ENCODE data around the gene THEMIS. TPM values are rescaled to one million over a fixed set of nuclear protein-coding genes. Genes with fewer than 3 reads are reported as not detected.
"Not testable (repeated sequence)": the region's sequence is repeated elsewhere in the genome, so short reads cannot be mapped to it uniquely, and the experiment has no call there.

Gene THEMIS
- total and polyA plus RNA-seq, 12 donors: 0.07 to 2.6 (median 0.24) TPM; not detected in 1

DNA sequence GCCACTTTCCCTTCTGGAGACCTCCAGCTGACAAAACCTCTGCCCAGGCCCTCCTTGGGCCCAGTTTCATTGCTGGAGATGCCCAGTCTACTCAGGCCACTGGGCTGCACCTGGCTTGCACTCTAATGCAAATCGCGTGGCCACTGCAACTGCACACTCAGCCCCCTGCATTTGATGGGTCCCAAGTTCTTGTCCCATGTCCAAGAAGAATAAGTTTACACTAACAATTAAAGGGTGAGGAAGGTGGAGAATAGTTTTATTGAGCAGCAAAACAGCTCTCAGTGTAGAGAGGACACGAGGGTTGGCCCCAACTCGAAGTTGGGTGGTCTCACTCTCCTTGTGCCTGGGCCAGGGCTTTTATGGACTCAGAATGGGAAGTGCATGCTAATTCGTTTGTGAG, 31.9 kb upstream of the THEMIS start:
- WGBS, 4 donors: 83 to 85% (median 83%) methylated on average over 5 of the region's 5 CpGs
- intact Hi-C loops (cut with DNase I): no loop called here
- Histone ChIP-seq H3K9me3 (replicated peaks in 1 of 3) (no peaks in the 10 kb centered on the region), H3K4me1 (replicated peaks in 1 of 2) (no peaks in the 10 kb centered on the region), H3K27me3 (no peaks in the 10 kb centered on the region), H3K4me3 (no peak overlapping the region), H3K27ac (no peak overlapping the region), H3K36me3 (replicated peaks in 1 of 2) (no peaks in the 10 kb centered on the region)
- TF ChIP-seq POLR2A (IDR thresholded peaks at IDR 0.05): no peak
- no peak for TF ChIP-seq CTCF (IDR thresholded peaks at IDR 0.05)
- DNase-seq: no peak

GRCh38 chr6:127926441-127926840, 25.6 kb upstream of the THEMIS start:
- DNase-seq; H3K27ac ChIP-seq; H3K9me3 ChIP-seq (replicated peaks in 1 of 3); H3K4me3 ChIP-seq; H3K27me3 ChIP-seq; intact Hi-C loops (cut with DNase I); H3K4me1 ChIP-seq (replicated peaks in 1 of 2); H3K36me3 ChIP-seq (replicated peaks in 1 of 2): not testable (repeated sequence)
- WGBS, 4 donors: 86 to 92% (median 89%) methylated on average over 10 of the region's 10 CpGs

DNA sequence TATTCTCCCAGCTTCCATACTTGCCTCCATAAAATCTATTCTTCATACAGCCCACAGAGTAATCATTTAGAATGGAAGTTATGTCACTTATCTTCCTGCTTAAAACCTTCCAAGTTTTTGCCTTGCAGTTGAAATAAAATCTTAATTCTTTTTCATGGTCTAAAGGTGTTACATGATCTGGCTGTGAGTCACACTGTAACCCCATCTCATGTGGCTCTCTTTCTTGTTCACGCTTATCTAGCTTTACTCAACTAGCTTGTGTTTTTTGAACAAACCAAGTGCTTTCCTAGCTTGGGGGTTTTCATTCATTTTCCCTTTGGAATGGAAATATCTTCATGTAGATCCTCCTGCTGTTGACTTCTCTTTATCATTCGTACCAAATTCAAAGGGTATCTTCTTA, 23.6 kb upstream of the THEMIS start:
- Histone ChIP-seq H3K4me3 (no peak overlapping the region), H3K4me1 (replicated peaks in 1 of 2) (no peaks in the 10 kb centered on the region), H3K36me3 (replicated peaks in 1 of 2) (no peaks in the 10 kb centered on the region), H3K9me3 (replicated peaks in 1 of 3) (no peaks in the 10 kb centered on the region), H3K27ac (no peak overlapping the region), H3K27me3 (no peaks in the 10 kb centered on the region)
- intact Hi-C loops (cut with DNase I): no loop called here
- TF ChIP-seq CTCF (IDR thresholded peaks at IDR 0.05): no peak
- no peak for TF ChIP-seq POLR2A (IDR thresholded peaks at IDR 0.05)
- 78 to 82% (median 81%) methylated on average over 2 of the region's 2 CpGs for WGBS, 4 donors
- DNase-seq: no peak

DNA sequence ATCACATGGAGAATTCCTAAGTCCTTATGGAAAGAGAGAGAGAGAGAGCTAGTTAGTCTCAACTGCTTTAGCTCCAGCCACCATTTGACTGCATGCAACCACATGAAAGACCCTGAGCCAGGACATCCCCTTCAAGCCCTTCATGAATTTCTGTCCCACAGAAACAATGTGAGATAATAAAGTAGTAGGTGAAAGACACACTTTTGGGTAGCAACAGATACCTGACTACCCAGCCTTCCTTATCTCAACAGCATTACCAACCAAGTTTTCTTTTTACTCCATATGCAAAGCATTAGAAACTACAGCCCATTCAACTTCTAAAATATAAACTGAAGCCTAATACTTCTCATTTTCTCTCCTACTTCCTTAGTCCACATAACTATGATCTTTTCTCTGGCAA, 23.2 kb upstream of the THEMIS start:
- Histone ChIP-seq H3K27me3 (no peaks in the 10 kb centered on the region), H3K4me1 (replicated peaks in 1 of 2) (no peaks in the 10 kb centered on the region), H3K4me3 (no peak overlapping the region), H3K9me3 (replicated peaks in 1 of 3) (no peaks in the 10 kb centered on the region), H3K36me3 (replicated peaks in 1 of 2) (no peaks in the 10 kb centered on the region), H3K27ac (no peak overlapping the region)
- intact Hi-C loops (cut with DNase I): no loop called here
- no peak for TF ChIP-seq POLR2A (IDR thresholded peaks at IDR 0.05)
- no peak for TF ChIP-seq CTCF (IDR thresholded peaks at IDR 0.05)
- no peak for DNase-seq

DNA sequence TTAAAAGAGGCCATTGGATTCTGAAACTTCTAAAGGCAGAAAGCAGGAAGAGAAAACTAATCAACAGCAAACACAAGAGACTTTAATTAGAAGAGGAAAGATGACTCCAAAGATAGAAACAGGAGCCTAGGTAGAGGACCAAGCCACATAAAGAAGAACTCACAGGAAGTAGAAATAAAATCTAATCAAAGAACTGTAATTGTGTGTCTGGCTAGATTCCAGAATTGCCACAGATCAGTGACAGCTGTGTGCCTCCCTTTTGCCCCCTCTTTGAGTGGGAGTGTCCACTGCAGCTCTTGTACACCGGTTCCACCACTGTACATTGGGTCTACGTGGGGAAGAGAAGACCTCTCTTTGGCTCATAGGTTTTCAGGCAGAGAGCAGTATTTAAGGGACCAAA, 22.3 kb upstream of the THEMIS start:
- WGBS, 4 donors: 77 to 93% (median 82%) methylated on average over 2 of the region's 2 CpGs
- no peaks in the 10 kb centered on the region for H3K36me3 ChIP-seq (replicated peaks in 1 of 2)
- no peaks in the 10 kb centered on the region for H3K9me3 ChIP-seq (replicated peaks in 1 of 3)
- no peaks in the 10 kb centered on the region for H3K4me1 ChIP-seq (replicated peaks in 1 of 2)
- H3K4me3 ChIP-seq: no peak overlapping the region
- no peaks in the 10 kb centered on the region for H3K27me3 ChIP-seq
- DNase-seq: no peak
- intact Hi-C loops (cut with DNase I): no loop called here
- no peak for TF ChIP-seq CTCF (IDR thresholded peaks at IDR 0.05)
- TF ChIP-seq POLR2A (IDR thresholded peaks at IDR 0.05): no peak
- H3K27ac ChIP-seq: no peak overlapping the region
